Suppressor macrophage treated with lipopolysaccharide for 4 hours (primary cell): ENCODE results near the gene TTLL11.
"Not testable (repeated sequence)": the region's sequence is repeated elsewhere in the genome, so short reads cannot be mapped to it uniquely, and the experiment has no call there.

ENCODE experiments used
- DNase-seq: peaks from one replicate; pipeline ENCODE4 v3.0.0-alpha.2; 2020

Gene TTLL11

DNA sequence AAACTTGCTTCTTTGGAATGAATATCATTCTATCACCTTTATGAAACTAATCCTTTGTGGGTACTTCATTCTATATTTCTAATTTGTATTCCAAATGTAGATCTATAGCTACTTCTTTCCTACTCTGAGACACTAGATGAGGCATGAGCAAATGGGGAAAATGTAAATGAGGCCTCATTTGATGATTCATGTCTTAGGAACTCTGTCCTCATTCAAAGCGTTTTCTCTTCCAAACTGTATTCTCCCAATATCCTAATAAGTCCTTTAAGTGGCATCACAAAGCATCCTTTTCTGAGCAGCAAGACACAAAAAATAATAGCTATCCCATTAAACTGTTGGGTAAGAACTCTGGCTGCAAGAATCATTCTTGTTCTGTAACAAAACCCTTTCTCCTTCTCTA lies 56.1 kb downstream of the TTLL11 start:
- DNase-seq, result no peak

DNA sequence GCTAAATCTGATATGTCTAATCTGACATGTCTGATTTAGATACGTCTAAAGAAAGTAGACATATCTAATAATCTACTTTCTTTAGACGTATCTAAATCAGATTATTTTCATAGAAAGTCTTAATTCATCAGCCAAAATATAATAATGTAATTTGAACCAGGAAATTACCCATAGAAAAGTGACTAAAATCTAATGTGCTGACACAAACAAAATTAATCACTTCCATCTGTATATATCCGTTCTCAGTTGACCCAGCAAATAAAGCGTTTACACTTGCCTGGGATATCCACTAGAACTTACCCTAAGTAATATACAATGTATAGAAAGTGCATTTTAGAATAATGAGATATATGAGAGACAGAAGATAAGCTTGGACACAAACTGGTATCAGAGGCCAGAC lies 56.7 kb downstream of the TTLL11 start:
- DNase-seq, result no peak

DNA sequence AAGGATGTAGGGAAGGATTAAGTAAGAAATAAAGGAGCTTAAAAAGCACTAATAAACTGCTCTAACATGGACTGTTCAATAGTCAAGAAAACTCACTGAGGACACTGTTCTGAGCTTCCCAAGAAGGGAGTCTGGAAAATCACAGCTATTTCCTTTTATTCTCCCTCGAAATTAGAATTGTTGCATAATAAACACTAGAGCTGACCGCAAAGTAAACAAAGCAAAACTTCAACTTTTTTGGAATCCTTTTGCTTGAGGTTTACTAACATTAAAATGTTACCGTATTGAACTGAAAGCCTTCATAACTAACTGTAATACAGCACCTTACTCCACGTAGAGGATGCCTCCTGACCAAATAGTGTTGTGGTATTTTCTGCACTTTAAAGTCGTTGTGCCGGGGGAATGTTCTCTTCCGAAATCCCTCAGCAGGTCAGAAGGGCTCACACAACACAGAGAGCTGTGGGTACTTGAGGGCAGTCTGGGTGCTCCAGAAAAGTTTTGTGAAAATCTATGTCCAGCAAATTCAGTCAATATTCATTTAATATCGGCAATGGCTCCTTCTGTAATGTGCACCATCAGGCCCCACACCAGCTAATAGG lies 59.2 kb downstream of the TTLL11 start:
- DNase-seq, result no peak

GRCh38 chr9:122032346-122032745 lies 60.8 kb downstream of the TTLL11 start:
- DNase-seq, result no peak

GRCh38 chr9:122031776-122032175 lies 61.3 kb downstream of the TTLL11 start:
- no peak for DNase-seq

DNA sequence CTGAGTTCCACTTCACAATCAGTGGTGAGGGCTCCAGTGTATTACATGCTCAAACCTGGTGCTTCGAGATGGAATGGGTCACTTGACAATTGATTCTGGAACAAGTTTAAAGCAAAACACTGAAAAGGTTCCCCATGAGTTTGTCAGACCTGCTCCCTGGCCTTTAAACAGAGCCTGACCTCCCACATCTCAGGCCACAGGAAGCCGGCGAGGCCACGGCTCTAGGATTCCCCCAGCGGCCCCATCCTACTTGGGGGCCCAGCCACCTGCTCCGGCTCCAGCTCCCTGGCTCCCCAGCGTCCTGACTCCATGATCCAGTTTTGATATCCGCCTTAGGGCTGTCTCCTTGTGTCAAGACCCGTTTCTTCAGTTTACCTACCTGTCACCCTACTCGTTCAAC lies 62.0 kb downstream of the TTLL11 start:
- no peak for DNase-seq

DNA sequence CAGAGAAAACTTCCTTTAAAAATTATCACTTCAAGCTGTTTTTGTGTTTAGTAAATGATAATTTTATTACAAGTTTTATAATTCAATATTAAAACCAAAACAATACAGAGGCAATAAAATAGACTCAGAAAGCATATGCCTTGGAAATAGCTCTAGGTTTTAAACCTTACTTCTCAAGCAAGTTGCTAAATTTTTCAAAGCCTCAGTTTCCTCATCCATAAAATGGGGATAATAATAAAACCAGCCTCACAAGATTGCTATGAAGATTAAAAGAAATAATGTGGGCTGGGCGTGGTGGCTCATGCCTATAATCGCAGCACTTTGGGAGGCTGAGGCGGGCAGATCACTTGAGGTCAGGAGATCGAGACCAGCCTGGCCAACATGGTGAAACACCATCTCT lies 62.8 kb downstream of the TTLL11 start:
- DNase-seq, result no peak

DNA sequence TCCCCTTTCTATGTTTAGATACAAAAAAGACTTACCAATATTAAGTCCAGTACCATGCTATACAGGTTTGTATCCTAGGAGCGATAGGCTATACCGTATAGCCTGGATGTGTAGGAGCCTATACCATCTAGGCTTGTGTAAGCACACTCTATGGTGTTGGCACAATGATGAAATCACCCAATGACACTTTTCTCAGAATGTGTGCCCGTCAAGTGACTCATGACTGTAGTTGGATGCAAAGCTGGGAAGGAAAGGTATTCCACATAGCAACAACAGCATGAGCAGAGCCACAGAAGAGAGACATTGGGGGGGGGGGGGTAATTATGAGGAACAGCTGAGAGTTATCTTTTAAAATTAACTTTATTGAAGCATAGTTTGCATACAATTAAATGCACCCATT lies 63.2 kb downstream of the TTLL11 start:
- DNase-seq, result no peak

DNA sequence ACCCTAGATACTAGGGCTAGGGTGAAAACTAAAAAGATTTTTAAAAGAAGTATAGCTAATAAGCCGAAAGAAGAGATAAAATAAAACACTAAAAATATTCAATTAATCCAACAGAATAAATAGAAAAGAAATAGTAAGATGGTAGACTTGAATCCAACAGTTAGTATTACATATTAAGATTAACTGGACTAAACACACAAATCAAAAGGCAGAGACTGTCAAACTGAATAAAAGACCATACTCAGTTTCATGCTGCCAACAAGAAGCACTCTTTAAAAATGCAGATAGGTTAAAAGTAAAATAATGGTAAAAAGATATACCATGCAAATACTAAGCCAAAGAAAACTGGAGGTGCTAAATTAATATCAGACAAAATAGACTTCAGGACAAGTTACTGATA lies 65.0 kb downstream of the TTLL11 start:
- DNase-seq, result no peak

GRCh38 chr9:122020398-122020797 lies 72.7 kb downstream of the TTLL11 start:
- DNase-seq, result no peak

DNA sequence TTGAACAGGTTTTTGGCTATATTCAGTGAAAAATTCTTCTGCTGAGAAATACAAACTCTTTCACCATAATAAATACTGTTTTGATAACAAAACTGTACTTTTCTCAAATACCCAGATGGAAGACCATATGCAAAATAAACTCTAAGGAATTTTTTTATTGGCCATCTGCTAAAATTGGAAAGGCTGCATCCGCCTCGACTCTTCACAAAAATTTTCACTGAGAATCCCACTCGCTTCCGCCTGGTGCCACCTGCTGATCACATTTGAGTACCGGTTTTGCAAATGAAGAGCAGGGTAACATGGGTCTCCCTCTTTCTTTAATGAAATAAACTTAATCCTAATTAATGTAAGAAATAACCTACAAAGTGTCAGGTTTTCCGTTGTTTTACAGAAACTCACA lies 76.4 kb downstream of the TTLL11 start:
- no peak for DNase-seq

- no peak for DNase-seq
Observed at GRCh38 chr9:122016309-122016708, 76.8 kb downstream of the TTLL11 start.

- no peak for DNase-seq
Observed at GRCh38 chr9:122015170-122015821, 77.8 kb downstream of the TTLL11 start.

DNA sequence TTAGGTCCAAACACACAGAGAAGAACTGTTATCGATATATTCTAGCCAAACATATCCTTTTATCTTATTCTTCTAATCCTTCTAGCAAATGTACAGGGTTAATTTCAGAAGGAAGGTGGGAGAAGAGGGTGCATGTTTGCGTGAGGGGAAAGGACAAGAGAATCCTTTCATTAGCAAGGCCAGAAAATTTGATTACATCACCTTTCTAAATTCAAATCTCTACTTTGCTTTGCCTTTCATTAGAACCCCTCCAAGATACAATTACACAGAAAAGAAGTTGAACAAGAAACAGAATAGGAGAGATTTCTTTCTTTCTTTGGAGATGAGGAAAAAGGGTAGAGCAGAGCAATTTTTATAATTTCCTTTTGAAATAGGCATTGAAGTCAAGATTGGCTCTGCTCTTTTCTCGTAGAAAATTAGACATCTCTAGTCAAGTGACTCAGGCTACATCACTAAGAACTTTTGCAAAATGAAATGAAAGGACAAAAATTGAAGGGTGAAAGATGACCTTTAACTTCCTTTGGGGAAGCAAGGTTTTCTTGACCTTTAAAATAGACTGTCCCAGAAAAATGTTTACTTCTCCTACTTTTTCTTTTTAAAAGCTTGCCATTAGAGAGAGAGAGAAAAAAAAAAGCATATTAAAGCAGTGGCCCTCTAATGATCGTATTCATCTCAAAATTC lies 81.2 kb downstream of the TTLL11 start:
- DNase-seq, result peak; percentile 16

GRCh38 chr9:122008559-122008958 lies 84.5 kb downstream of the TTLL11 start:
- no peak for DNase-seq

DNA sequence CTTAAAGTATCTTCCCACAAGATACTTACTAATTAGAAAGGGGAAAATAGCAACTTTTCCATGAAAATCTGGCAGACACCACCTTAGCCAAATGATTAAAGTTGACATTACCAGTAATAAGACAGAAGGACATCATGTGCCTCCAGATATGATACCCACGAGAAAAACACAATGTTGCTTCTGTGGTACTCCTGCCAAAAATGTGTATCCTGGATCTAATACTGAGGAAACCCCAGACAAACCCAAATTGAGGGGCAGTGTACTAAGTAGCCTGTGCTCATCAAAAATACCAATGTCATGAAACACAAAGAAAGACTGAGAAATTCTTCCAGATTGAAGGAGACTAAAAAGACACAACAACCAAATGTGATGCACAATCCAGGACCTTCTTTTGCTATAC lies 85.3 kb downstream of the TTLL11 start:
- no peak for DNase-seq

DNA sequence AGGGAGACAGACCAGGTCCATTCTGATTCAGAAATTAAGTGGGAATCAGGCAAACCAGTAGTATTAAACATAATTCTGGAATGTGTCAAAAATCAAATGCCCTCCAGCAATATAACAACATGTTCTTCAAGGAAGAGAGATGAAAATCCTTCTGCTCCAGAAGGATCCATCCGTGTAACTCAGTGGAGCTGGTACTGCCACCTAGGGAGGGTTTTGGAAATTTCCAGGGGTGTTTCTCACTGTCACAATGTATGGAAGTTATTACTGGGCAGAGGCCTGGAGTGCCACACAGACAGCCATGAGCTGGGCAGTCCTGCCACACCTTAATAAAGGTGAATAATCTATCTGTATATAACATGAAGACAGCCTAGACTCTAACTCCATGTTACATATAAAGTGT lies 87.5 kb downstream of the TTLL11 start:
- no peak for DNase-seq

- DNase-seq, result no peak
Observed at GRCh38 chr9:122004589-122004988, 88.5 kb downstream of the TTLL11 start.

DNA sequence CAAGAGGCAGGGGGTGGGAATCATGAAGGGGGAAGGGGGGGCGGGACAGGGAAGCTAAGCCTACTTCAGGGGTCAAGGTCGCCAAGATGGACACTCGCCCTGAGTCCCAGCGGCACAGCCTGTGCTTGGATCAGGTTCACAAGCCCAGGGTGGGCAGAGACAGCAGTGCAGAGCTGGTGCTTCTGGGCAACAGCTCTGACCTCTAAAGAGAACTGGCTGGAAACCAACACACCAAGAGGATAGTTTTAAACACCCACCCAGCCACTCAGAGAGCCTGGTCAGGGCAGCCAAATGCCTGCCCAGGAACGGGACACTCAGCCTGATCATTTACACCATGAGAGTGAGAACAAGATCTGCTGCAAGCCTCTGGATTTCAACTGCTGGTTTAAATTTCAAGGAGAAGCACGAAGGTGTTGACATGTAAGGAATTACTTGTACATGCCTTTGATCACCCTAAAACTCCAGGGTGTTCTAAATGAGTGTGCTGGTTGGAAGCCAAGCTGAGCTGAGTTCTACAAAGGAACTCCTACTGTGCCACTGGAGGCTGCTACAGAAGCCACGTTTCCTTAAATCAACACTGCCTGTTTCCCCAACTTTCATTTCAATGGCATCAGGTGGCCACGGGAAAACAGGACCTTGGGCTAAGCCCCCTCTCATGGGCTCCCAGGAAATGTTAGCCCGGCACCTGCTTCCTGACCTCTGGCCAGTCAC lies 91.5 kb downstream of the TTLL11 start:
- DNase-seq, result no peak

- not testable (repeated sequence) for DNase-seq
Observed at GRCh38 chr9:122000526-122000925, 92.6 kb downstream of the TTLL11 start.

DNA sequence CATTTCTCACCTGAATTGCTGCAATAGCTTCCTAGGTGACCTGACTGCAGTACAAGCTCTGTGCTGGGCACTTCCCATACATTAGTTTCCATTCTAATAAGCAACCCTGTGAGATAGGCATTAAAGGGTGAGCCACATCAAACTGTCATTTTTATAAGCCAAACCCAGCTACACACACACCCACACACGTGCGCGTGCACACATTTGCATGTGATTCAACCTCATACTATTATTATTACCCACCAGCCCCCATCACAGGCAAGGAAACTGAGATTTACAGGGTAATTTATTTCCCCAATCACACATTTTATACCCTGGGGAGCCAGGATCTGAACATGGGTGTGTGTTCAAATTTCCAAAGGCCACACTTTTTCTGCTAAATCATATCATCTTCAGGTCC lies 93.6 kb downstream of the TTLL11 start:
- DNase-seq, result no peak

DNA sequence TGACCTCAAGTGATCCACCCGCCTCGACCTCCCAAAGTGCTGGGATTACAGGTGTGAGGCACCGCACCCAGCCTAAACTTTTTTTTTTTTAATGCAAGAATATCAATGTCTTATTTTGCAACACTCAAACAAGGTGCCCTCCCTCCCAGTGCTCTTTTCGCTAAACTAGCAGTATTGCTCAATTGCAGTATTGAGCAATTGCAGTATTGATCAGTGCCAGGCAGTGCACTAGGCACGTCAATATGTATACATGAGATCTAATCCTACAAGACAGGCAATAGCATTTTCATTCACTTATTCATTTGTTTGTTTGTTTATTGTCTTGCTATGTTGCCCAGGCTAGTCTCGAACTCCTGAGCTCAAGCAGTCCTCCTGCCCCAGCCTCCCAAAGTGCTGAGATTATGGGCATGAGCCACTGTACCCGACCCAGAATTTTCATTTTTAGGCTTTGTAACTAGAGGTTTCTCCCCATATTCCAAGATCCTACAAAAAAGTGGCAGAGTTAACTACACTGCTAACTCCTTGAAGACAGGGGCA lies 94.5 kb downstream of the TTLL11 start:
- DNase-seq, result no peak

DNA sequence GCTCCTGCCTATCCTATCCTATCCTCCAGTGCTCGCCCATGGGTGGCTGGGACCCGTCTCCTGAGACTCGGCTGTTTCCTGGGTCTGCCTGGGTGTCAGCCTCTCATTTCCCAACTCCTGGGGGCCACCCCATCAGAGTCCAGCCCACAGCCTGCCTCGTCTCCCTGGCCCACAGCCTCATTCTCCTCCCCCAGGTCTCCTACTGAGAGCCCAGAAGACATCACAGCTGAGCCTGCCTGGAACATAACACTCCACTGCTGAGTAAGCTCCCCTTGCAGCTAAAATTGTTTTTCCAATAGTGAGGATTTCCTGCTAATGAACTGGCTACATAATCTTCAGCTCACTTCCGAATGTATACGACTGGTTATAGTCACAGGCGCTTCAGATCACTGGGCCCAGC lies 95.3 kb downstream of the TTLL11 start:
- DNase-seq, result no peak

DNA sequence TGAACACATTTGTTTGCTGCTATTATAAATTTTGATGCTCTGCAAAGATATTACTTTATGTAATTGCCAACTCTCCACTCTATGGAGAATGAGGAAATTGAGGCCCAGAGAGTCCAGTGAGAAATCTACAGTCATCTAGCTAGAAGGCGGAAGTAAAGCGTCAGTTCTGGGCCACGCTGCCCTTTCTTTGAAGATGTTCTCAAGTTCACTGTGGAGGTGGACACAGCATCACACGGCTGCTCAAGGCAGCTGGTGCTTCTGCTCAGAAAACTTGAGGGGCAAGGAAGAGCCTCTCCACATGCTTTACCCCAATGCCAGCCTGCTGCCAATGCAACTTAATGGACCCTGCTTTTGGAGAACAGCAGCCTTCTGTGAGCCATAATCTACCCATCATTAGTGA lies 96.3 kb downstream of the TTLL11 start:
- peak; percentile 19 for DNase-seq
